BJ (cell line): ENCODE results near the gene PCDHGB5. TPM values are rescaled to one million over a fixed set of nuclear protein-coding genes. Genes with fewer than 3 reads are reported as not detected.

Source experiments
- CTCF ChIA-PET: fragments of 350-600 bp; formaldehyde crosslinking; extraction: SDS; loops from one replicate; lab custom pipeline; 2021; ENCODE audit warnings: antibody characterized with exemption, inconsistent platforms; lab: Yijun Ruan, JAX
- POLR2A ChIA-PET: fragments of 300-600 bp; sonication (Branson Sonifier 250); formaldehyde crosslinking; extraction: SDS; loops from one replicate; lab custom pipeline; 2021; ENCODE audit warnings: antibody characterized with exemption; lab: Charles Lee
- DNase-seq: peaks from one replicate; pipeline ENCODE4 v3.0.0-alpha.2; 2011; ENCODE audit warnings: low read depth
- H3K27me3 ChIP-seq: 2 replicates; pipeline ENCODE4 v1.6.0; 2011; ENCODE audit warnings: low read length; ENCODE audit not compliant: control insufficient read depth, insufficient read depth
- H3K36me3 ChIP-seq: 2 replicates; pipeline ENCODE4 v1.5.1; 2011; ENCODE audit warnings: low read length; ENCODE audit not compliant: control insufficient read depth, insufficient read depth
- H3K4me3 ChIP-seq: 2 replicates; pipeline ENCODE4 v1.5.1; 2011; ENCODE audit warnings: low read depth, mild to moderate bottlenecking, control low read depth, low read length
- polyA plus RNA-seq: library from polyadenylated mRNA; depleted of rRNA; stranded (reverse); fragments of >200 nt; gene quantifications from 2 replicates; pipeline ENCODE4 v1.2.3, GENCODE V29; 2011; rRNA removed
- TF ChIP-seq, protein P1 (sequence below): IDR thresholded peaks from 2 replicates; pipeline ENCODE4 v1.5.1; 2011; ENCODE audit warnings: low read depth, mild to moderate bottlenecking, control low read depth, inconsistent platforms, low read length, moderate library complexity; ENCODE audit not compliant: insufficient read depth

PCDHGB5 gene
- polyA plus RNA-seq, 1 experiment: 19.4 TPM

DNA sequence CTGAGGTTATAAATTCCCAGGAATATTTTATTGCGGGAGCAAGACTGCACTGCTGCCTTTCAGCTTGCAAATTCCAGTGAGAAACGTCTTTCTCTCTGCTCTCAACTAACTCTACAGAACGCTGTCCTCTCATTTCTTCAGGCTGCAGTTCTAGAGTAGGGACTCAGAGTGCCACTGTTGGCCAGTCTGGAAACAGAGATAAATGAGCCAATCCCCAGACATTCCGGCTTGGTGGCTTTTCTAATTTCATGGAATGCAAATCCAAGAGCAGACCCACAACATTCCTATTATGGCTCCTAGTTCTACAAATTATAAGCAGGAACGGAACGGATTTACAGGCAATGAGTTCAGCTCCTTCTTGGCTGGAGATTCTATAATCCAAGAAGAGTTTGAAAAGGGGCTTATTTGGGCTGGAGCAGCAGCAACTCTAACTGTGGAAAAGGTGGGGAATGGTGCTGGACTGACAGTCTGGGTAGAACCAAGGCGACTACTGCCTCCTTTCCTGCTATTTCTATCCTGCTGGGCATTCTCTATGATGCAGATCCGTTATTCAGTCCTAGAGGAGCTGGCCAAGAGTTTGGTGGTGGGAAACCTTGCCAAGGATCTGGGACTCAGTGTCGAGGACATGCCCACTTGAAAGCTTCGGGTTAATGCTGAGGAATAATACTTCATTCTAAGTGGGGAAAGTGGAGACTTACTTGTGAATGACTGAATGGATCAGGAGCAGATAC, 41.8 kb downstream of the PCDHGB5 start:
- POLR2A ChIA-PET: no interaction called here
- no peak overlapping the region for H3K4me3 ChIP-seq
- DNase-seq: no peak
- no peaks in the 10 kb centered on the region for H3K27me3 ChIP-seq
- H3K36me3 ChIP-seq: peaks cover 3% of the 10 kb centered on the region; the same call in 1 of the 2 replicates
- CTCF ChIA-PET: interaction anchor here (0.7 to 2.1 kb wide), 9 partner anchors 9 to 125 kb away, joined by 3 to 10 read pairs (median 4); partner anchors contain the start of genes PCDHGA12, PCDHGB7 and PCDHGC3
- TF ChIP-seq, protein P1, sequence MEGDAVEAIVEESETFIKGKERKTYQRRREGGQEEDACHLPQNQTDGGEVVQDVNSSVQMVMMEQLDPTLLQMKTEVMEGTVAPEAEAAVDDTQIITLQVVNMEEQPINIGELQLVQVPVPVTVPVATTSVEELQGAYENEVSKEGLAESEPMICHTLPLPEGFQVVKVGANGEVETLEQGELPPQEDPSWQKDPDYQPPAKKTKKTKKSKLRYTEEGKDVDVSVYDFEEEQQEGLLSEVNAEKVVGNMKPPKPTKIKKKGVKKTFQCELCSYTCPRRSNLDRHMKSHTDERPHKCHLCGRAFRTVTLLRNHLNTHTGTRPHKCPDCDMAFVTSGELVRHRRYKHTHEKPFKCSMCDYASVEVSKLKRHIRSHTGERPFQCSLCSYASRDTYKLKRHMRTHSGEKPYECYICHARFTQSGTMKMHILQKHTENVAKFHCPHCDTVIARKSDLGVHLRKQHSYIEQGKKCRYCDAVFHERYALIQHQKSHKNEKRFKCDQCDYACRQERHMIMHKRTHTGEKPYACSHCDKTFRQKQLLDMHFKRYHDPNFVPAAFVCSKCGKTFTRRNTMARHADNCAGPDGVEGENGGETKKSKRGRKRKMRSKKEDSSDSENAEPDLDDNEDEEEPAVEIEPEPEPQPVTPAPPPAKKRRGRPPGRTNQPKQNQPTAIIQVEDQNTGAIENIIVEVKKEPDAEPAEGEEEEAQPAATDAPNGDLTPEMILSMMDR: no peak

DNA sequence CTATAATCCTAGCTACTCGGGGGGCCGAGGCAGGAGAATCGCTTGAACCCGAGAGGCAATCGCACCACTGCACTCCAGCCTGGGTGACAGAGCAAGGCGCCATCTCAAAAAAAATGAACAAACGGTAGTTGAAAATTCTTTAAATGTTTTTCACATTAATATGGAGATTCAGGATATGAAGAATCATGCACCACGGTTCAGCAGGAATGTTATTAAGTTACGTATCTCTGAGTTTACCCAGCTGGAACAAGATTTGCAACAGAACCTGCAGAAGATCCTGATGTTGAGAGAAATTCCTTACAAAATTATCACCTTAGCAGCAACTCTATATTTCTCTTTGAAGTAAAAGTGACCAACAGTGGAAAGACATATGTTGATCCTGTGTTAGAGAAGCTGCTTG, 42.6 kb downstream of the PCDHGB5 start:
- Histone ChIP-seq H3K36me3 (peaks cover 3% of the 10 kb centered on the region; the same call in 1 of the 2 replicates), H3K27me3 (no peaks in the 10 kb centered on the region), H3K4me3 (no peak overlapping the region)
- ChIA-PET POLR2A (no interaction called here), CTCF (interaction anchor here (0.7 to 2.1 kb wide), 7 partner anchors 10 to 124 kb away, joined by 3 to 10 read pairs (median 4); partner anchors contain the start of genes PCDHGA12 and PCDHGC3)
- TF ChIP-seq, protein P1: no peak
- no peak for DNase-seq

DNA sequence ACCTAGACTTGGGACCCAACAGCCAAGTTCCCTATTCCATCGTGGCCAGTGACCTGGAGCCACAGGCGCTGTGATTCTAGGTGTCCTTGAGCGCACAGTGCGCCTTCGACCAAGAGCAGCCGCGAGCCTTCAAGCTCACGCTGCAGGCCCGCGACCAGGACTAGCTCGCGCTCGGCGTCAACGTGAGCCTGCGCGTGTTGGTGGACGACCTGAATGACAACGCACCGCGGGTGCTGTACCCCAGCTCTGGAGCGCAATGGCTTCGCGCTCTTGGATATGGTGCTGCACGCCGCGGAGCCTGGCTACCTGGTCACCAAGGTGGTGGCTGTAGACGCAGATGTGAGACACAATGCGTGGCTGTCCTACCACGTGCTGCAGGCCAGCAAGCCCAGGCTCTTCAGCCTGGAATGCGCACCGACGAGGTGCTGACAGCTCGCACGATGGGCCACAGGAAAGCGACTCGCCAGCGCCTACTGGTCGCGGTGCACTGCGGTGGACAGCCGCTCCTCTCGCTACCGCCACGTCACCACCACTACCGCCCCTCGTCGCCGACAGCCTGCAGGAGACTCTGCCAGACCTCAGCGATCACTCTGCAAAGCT, 43.9 kb downstream of the PCDHGB5 start:
- H3K4me3 ChIP-seq: no peak overlapping the region
- TF ChIP-seq, protein P1: no peak
- POLR2A ChIA-PET: no interaction called here
- DNase-seq: no peak
- peaks cover 3% of the 10 kb centered on the region; the same call in 1 of the 2 replicates for H3K36me3 ChIP-seq
- no peaks in the 10 kb centered on the region for H3K27me3 ChIP-seq
- CTCF ChIA-PET: interaction anchor here (0.5 to 2.7 kb wide), 3 partner anchors 24 to 245 kb away, joined by 3 to 9 read pairs (median 3); partner anchors contain the start of gene PCDHGB7

Other genes starting within 250 kb of the PCDHGB5 start
- gene PCDHB6, start 247.9 kb upstream of the PCDHGB5 start, polyA plus RNA-seq: 0.20 and 0.26 TPM in 2 replicates
- 0.31 and 0.44 TPM in 2 replicates for gene PCDHB7, start 225.3 kb upstream of the PCDHGB5 start, polyA plus RNA-seq
- gene PCDHB8, start 220.2 kb upstream of the PCDHGB5 start, polyA plus RNA-seq: 0.11 and 0.17 TPM in 2 replicates
- gene PCDHB16, start 215.6 kb upstream of the PCDHGB5 start, polyA plus RNA-seq: 0.21 and 0.32 TPM in 2 replicates
- gene PCDHB9, start 210.8 kb upstream of the PCDHGB5 start, polyA plus RNA-seq: 0.22 and 0.49 TPM in 2 replicates
- gene PCDHB10, start 205.6 kb upstream of the PCDHGB5 start, polyA plus RNA-seq: 0.18 and 0.28 TPM in 2 replicates
- gene PCDHB11, start 198.3 kb upstream of the PCDHGB5 start, polyA plus RNA-seq: 0.10 and 0.22 TPM in 2 replicates
- 0.09 and 0.13 TPM in 2 replicates for gene PCDHB12, start 189.2 kb upstream of the PCDHGB5 start, polyA plus RNA-seq
- gene PCDHB13, start 184.0 kb upstream of the PCDHGB5 start, polyA plus RNA-seq: 0.16 and 0.23 TPM in 2 replicates
- 0.42 and 0.47 TPM in 2 replicates for gene PCDHB14, start 174.6 kb upstream of the PCDHGB5 start, polyA plus RNA-seq
- gene PCDHB15, start 152.6 kb upstream of the PCDHGB5 start, polyA plus RNA-seq: 0.45 and 0.52 TPM in 2 replicates
- not detected in 2 replicates for gene SLC25A2, start 93.9 kb upstream of the PCDHGB5 start, polyA plus RNA-seq
- gene TAF7, start 77.2 kb upstream of the PCDHGB5 start, polyA plus RNA-seq: 25.5 and 46.7 TPM in 2 replicates
- 1.8 and 1.9 TPM in 2 replicates for gene PCDHGA1, start 67.4 kb upstream of the PCDHGB5 start, polyA plus RNA-seq
- 6.7 and 6.8 TPM in 2 replicates for gene PCDHGA2, start 59.2 kb upstream of the PCDHGB5 start, polyA plus RNA-seq
- 1.9 and 2.5 TPM in 2 replicates for gene PCDHGA3, start 54.1 kb upstream of the PCDHGB5 start, polyA plus RNA-seq
- 2.0 and 2.2 TPM in 2 replicates for gene PCDHGB1, start 47.8 kb upstream of the PCDHGB5 start, polyA plus RNA-seq
- 3.0 and 4.0 TPM in 2 replicates for gene PCDHGA4, start 42.9 kb upstream of the PCDHGB5 start, polyA plus RNA-seq
- 3.7 and 4.0 TPM in 2 replicates for gene PCDHGB2, start 38.0 kb upstream of the PCDHGB5 start, polyA plus RNA-seq
- gene PCDHGA5, start 33.8 kb upstream of the PCDHGB5 start, polyA plus RNA-seq: 1.2 and 1.6 TPM in 2 replicates
- 2.7 and 3.0 TPM in 2 replicates for gene PCDHGB3, start 27.7 kb upstream of the PCDHGB5 start, polyA plus RNA-seq
- gene PCDHGA6, start 24.1 kb upstream of the PCDHGB5 start, polyA plus RNA-seq: 3.3 and 4.3 TPM in 2 replicates
- 1.8 and 3.6 TPM in 2 replicates for gene PCDHGA7, start 15.2 kb upstream of the PCDHGB5 start, polyA plus RNA-seq
- 11.8 and 12.2 TPM in 2 replicates for gene PCDHGB4, start 10.2 kb upstream of the PCDHGB5 start, polyA plus RNA-seq
- 0.72 and 0.77 TPM in 2 replicates for gene PCDHGA8, start 5.3 kb upstream of the PCDHGB5 start, polyA plus RNA-seq
- gene PCDHGA9, start 4.8 kb downstream of the PCDHGB5 start, polyA plus RNA-seq: 0.97 and 1.2 TPM in 2 replicates
- 1.5 and 1.7 TPM in 2 replicates for gene PCDHGB6, start 10.1 kb downstream of the PCDHGB5 start, polyA plus RNA-seq
- gene PCDHGA10, start 15.0 kb downstream of the PCDHGB5 start, polyA plus RNA-seq: 2.7 and 3.9 TPM in 2 replicates
- gene PCDHGB7, start 19.7 kb downstream of the PCDHGB5 start, polyA plus RNA-seq: 7.6 and 9.6 TPM in 2 replicates
- 5.4 and 7.4 TPM in 2 replicates for gene PCDHGA11, start 23.1 kb downstream of the PCDHGB5 start, polyA plus RNA-seq
- 6.1 and 7.9 TPM in 2 replicates for gene PCDHGA12, start 32.6 kb downstream of the PCDHGB5 start, polyA plus RNA-seq
- 36.5 and 56.3 TPM in 2 replicates for gene PCDHGC3, start 78.0 kb downstream of the PCDHGB5 start, polyA plus RNA-seq
- 0.49 TPM in 2 replicates for gene PCDHGC4, start 87.1 kb downstream of the PCDHGB5 start, polyA plus RNA-seq
- gene PCDHGC5, start 91.1 kb downstream of the PCDHGB5 start, polyA plus RNA-seq: 0.99 and 1.6 TPM in 2 replicates
- gene DIAPH1, start 221.1 kb downstream of the PCDHGB5 start, polyA plus RNA-seq: 23.3 and 36.6 TPM in 2 replicates
- 84.2 and 97.8 TPM in 2 replicates for gene HDAC3, start 238.9 kb downstream of the PCDHGB5 start, polyA plus RNA-seq
- 3.7 and 5.0 TPM in 2 replicates for gene RELL2, start 239.1 kb downstream of the PCDHGB5 start, polyA plus RNA-seq